ENCODE results near the gene EPN3. TPM values are rescaled to one million over a fixed set of nuclear protein-coding genes. Genes with fewer than 3 reads are reported as not detected.

EPN3 gene
- total RNA-seq, 1 donor from 2014 or later = 21.9 TPM

GRCh38 chr17:50524838-50525237 lies 7.7 kb upstream of the EPN3 start:
- TF ChIP-seq POLR2A (IDR thresholded peaks at IDR 0.05) (no peak), CTCF (IDR thresholded peaks at IDR 0.05) (no peak), POLR2AphosphoS5 (IDR thresholded peaks at IDR 0.05; ENCODE audit: insufficient read depth in 1 of 2, low read depth in 1 of 2) (no peak)
- no peaks in the 10 kb centered on the region for H3K36me3 ChIP-seq
- DNase-seq (ENCODE audit: extremely low spot score in 2 of 2) = no peak
- no peak overlapping the region for H3K27ac ChIP-seq
- H3K4me1 ChIP-seq = no peaks in the 10 kb centered on the region
- no peaks in the 10 kb centered on the region for H3K27me3 ChIP-seq
- no peak overlapping the region for H3K4me3 ChIP-seq
- intact Hi-C loops (cut with DNase I) = no loop called here
- no peaks in the 10 kb centered on the region for H3K9me3 ChIP-seq

- Histone ChIP-seq H3K27me3 (peaks cover 8% of the 10 kb centered on the region), H3K9me3 (no peaks in the 10 kb centered on the region), H3K4me3 (no peak overlapping the region), H3K27ac (no peak overlapping the region), H3K4me1 (peaks cover 7% of the 10 kb centered on the region), H3K36me3 (no peaks in the 10 kb centered on the region)
- no peak for DNase-seq (ENCODE audit: extremely low spot score in 2 of 2)
- intact Hi-C loops (cut with DNase I) = no loop called here
- TF ChIP-seq CTCF (IDR thresholded peaks at IDR 0.05) (no peak), POLR2A (IDR thresholded peaks at IDR 0.05) (no peak)
These were observed 5.3 kb upstream of the EPN3 start for GRCh38 chr17:50527155-50527762.

GRCh38 chr17:50527949-50528474 lies 4.5 kb upstream of the EPN3 start:
- DNase-seq (ENCODE audit: extremely low spot score in 2 of 2) = no peak
- H3K4me1 ChIP-seq = peaks cover 15% of the 10 kb centered on the region
- H3K27ac ChIP-seq = no peak overlapping the region
- no peak overlapping the region for H3K4me3 ChIP-seq
- H3K36me3 ChIP-seq = no peaks in the 10 kb centered on the region
- H3K27me3 ChIP-seq = peaks cover 14% of the 10 kb centered on the region
- intact Hi-C loops (cut with DNase I) = no loop called here
- no peaks in the 10 kb centered on the region for H3K9me3 ChIP-seq
- TF ChIP-seq CTCF (IDR thresholded peaks at IDR 0.05) (no peak), POLR2AphosphoS5 (IDR thresholded peaks at IDR 0.05; ENCODE audit: insufficient read depth in 1 of 2, low read depth in 1 of 2) (no peak), POLR2A (IDR thresholded peaks at IDR 0.05) (no peak)

GRCh38 chr17:50529849-50530248 lies 2.7 kb upstream of the EPN3 start:
- Histone ChIP-seq H3K27ac (no peak overlapping the region), H3K36me3 (no peaks in the 10 kb centered on the region), H3K9me3 (no peaks in the 10 kb centered on the region), H3K4me3 (no peak overlapping the region), H3K4me1 (peaks cover 28% of the 10 kb centered on the region), H3K27me3 (peaks cover 14% of the 10 kb centered on the region)
- intact Hi-C loops (cut with DNase I) = no loop called here
- TF ChIP-seq POLR2AphosphoS5 (IDR thresholded peaks at IDR 0.05; ENCODE audit: insufficient read depth in 1 of 2, low read depth in 1 of 2) (no peak), CTCF (IDR thresholded peaks at IDR 0.05) (no peak), POLR2A (IDR thresholded peaks at IDR 0.05) (no peak)
- no peak for DNase-seq (ENCODE audit: extremely low spot score in 2 of 2)

GRCh38 chr17:50531428-50532025 lies 1.0 kb upstream of the EPN3 start:
- Histone ChIP-seq H3K4me1 (peaks cover 28% of the 10 kb centered on the region), H3K36me3 (no peaks in the 10 kb centered on the region), H3K27me3 (peaks cover 14% of the 10 kb centered on the region), H3K9me3 (no peaks in the 10 kb centered on the region), H3K4me3 (no peak overlapping the region), H3K27ac (no peak overlapping the region)
- DNase-seq (ENCODE audit: extremely low spot score in 2 of 2) = no peak
- intact Hi-C loops (cut with DNase I) = no loop called here
- TF ChIP-seq CTCF (IDR thresholded peaks at IDR 0.05) (no peak), POLR2AphosphoS5 (IDR thresholded peaks at IDR 0.05; ENCODE audit: insufficient read depth in 1 of 2, low read depth in 1 of 2) (no peak), POLR2A (IDR thresholded peaks at IDR 0.05) (no peak)
